ENCODE results near the gene POLD4.

DNA sequence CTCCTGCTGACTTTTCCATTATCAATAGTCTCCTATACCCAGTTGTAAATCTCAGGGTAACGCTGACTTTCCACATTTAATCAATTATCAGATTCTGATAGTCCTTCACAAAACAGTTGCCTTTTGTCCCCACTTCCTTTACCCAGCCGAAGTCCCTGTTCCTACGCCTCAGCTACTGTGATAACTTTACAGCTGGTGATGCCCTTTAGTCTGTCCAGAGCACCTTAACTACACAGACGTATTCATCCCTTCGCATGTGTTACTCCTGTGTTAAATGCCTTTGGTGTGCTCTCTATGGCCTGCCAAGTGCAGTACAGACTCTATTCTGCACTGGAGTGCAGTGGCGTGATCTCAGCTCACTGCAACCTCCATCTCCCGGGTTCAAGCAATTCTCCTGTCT, 29.8 kb downstream of the POLD4 start:
- TF ChIP-seq, protein P1, sequence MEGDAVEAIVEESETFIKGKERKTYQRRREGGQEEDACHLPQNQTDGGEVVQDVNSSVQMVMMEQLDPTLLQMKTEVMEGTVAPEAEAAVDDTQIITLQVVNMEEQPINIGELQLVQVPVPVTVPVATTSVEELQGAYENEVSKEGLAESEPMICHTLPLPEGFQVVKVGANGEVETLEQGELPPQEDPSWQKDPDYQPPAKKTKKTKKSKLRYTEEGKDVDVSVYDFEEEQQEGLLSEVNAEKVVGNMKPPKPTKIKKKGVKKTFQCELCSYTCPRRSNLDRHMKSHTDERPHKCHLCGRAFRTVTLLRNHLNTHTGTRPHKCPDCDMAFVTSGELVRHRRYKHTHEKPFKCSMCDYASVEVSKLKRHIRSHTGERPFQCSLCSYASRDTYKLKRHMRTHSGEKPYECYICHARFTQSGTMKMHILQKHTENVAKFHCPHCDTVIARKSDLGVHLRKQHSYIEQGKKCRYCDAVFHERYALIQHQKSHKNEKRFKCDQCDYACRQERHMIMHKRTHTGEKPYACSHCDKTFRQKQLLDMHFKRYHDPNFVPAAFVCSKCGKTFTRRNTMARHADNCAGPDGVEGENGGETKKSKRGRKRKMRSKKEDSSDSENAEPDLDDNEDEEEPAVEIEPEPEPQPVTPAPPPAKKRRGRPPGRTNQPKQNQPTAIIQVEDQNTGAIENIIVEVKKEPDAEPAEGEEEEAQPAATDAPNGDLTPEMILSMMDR (conservative IDR thresholded peaks at IDR 0.05 in 1 of 2, IDR thresholded peaks at IDR 0.05 in 1 of 2; ENCODE audit: low read depth in 1 of 2, low read length in 2 of 2), result no peak
- TF ChIP-seq EZH2 (IDR thresholded peaks at IDR 0.05; ENCODE audit: low read length, missing control alignments), result no peak
